Memory B cell (primary cell): ENCODE measurements around the gene SSRP1.

Experiments used
- ATAC-seq: fragments of 150-1000 bp; cut with Tn5 transposase; 2 replicates; pipeline ENCODE4 v1.10.0; 2021; ENCODE audit warnings: low read depth, mild to moderate bottlenecking, moderate library complexity
- DNase-seq, 2 donors: peaks; one replicate each; pipeline ENCODE4 v3.0.0; 2022; ENCODE audit warnings: low spot score in 2 of 2
- H3K27ac Mint-ChIP-seq: one replicate; pipeline ENCODE4 v1.8.0; 2022; ENCODE audit warnings: mild to moderate bottlenecking, moderate library complexity, mixed read lengths
- H3K27me3 Mint-ChIP-seq: one replicate; pipeline ENCODE4 v1.8.0; 2022; ENCODE audit warnings: mixed read lengths
- H3K36me3 Mint-ChIP-seq: one replicate; pipeline ENCODE4 v1.8.0; 2022; ENCODE audit warnings: mild to moderate bottlenecking, mixed read lengths
- H3K4me1 Mint-ChIP-seq: one replicate; pipeline ENCODE4 v1.8.0; 2022; ENCODE audit warnings: mixed read lengths
- H3K4me3 Mint-ChIP-seq: one replicate; pipeline ENCODE4 v1.8.0; 2022; ENCODE audit warnings: mild to moderate bottlenecking, moderate library complexity, mixed read lengths
- H3K9me3 Mint-ChIP-seq: one replicate; pipeline ENCODE4 v1.8.0; 2022; ENCODE audit warnings: mixed read lengths

The SSRP1 gene

DNA sequence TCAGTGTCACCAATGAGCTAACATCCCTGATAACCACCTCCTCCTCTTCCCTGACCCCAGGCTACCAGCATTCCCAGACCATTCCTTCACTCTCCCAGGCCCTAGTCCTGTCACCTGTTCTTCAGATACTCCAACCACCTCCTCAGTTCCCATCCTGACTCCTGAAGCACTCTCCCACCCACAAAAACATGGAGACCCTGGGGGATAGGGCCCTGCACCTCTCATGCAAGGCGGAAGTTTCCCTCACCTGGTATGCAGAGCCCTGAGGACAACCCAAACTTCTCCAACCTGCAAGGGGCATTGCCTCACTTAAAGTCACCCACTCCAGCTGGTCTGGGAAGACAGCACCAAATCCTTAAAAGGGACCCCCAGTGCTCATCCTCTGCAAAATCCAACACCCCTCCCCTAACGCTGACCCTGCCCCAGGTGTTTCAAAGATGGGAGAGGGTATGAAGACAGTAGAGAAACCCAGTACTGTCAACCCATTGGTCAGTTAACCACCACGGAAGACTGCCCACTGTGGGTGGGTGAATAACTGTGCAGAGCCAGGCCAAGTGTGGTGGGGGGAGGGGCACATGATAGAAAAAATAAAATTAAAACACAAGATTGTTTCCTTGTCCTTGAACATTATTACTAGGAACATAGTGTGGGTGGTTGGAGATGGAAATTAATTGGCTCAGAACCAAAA, 12.4 kb downstream of the SSRP1 start:
- Mint-ChIP-seq H3K9me3 (no peaks in the 10 kb centered on the region), H3K4me3 (peak overlapping the region; percentile 92), H3K27ac (peak overlapping the region; percentile 95), H3K4me1 (peaks cover 28% of the 10 kb centered on the region), H3K36me3 (peaks cover 21% of the 10 kb centered on the region), H3K27me3 (no peaks in the 10 kb centered on the region)
- no peak for ATAC-seq
- DNase-seq: no peak

DNA sequence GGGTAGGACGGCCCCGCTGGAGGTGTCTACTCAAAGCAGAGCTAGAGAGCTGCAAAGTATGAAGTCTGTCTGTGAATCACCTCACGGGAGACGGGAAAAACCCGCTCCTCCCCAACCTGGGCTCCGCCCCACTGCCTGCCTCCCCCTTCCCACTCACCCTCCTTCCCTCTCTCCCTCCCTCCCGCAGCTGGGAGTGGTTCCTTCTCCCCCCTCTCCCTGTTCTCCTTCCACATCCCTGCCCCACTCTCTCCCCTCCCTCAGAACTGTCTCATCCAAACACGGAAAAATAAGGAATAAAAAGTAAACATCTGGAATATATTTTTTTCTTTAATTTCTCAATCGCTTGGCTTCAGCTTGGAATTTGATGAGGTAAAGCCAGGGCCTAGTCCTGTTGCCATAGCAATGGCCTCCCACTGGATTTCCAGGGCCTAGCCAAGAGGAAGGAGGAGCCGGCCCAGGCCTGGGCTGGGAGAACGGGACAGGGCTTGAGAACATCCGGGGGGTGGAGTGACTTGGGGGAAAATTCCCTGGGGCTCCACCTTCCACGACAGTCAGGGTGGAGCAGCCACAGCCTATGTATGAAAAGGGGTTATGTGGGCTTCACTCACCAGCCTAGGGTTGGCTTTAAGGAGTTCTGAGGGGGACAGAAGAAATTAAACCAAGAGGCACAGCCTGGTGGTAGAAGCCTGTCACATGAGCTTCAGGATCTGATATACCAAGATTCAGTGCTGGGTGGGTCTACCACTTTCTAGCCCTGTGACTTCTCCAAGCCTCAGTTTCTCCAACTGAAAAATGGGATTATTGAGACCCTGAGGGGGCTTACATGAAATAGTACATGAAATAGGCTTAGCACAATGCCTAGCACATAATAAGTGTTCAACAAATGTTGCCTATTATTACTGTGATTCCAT, 13.2 kb downstream of the SSRP1 start:
- Mint-ChIP-seq H3K27me3 (no peaks in the 10 kb centered on the region), H3K4me1 (peaks cover 28% of the 10 kb centered on the region), H3K27ac (no peak overlapping the region), H3K4me3 (peak overlapping the region; percentile 54), H3K36me3 (peaks cover 18% of the 10 kb centered on the region), H3K9me3 (no peaks in the 10 kb centered on the region)
- ATAC-seq (no peak), DNase-seq (no peak)

DNA sequence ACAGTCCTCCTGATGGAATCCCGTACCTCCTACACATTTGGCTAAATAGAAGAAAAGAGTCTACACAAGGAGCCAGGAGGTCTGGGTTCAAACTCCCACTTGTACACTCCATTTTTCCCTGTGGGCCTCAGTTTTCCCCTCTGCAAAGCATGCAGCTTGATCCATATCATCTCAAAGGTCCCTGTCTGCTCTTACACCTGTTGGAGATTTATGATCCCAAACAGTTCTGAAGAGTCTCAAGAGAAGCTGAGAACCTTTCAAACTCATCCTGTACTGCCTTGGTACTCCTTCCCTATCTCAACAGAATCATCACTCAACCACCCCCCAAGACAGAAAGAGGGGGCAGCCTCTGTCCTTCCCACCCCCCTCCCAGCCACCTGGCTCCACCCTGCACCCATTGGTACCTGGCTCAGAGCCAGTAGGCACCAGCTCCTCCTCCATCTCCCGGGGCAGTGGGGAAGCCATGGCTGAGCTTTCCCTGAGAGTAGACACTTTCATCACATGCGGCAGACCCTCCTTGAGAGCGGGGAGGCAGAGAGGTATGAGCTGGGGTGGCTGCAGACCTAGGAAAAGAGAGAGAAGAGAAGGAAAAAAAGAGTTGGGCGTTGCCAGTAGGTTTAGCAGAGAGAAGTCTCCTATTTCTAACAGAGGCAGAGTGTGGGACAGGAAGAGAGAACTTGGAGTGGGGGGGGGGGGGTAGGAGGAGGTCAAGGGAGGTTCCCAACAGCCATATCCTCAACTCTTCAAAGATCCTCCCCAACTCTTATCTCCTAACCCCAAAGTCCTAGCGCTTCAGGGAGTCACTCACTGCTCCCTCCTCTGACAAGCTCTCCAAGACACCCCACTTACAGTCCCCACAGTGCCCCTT, 14.1 kb downstream of the SSRP1 start:
- no peak overlapping the region for H3K27ac Mint-ChIP-seq

DNA sequence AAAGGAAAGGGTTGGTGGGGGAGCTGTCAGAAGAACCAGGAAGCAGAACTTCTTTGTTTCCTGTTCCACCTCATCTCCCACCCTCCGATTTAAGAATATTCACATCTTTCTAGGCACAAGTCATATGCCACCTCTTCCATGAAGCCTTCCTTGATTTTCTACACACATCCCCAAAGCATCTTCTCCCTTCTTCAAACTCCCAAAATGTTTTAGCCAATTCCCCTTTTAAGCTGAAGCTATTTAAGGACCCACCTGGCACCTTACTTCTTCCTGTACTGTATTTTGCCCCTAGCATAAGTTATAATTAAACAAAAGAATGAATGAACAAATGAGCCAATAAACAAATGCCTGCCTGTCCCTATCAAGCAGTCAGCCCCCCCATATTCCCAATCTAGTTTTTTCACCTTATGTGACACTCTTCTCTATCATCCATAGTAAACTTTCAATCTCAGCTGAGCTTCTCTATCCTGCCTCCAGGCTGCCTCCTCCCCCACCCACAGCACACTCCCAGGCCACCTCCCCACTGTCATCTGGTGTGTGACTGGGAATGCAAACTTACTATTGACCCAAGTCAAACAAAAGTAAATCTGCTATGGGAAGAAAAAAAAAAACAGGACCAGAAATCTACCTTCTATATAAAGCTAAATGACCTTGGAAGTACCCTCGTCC, 14.8 kb downstream of the SSRP1 start:
- no peaks in the 10 kb centered on the region for H3K27me3 Mint-ChIP-seq
- no peaks in the 10 kb centered on the region for H3K9me3 Mint-ChIP-seq
- ATAC-seq (no peak), DNase-seq (no peak)
- H3K4me1 Mint-ChIP-seq: peaks cover 21% of the 10 kb centered on the region
- no peak overlapping the region for H3K27ac Mint-ChIP-seq
- peaks cover 9% of the 10 kb centered on the region for H3K36me3 Mint-ChIP-seq
- H3K4me3 Mint-ChIP-seq: no peak overlapping the region

More for the DNA sequence above, 14.1 kb downstream of the SSRP1 start:
- DNase-seq (no peak), ATAC-seq (no peak)
- Mint-ChIP-seq H3K27me3 (no peaks in the 10 kb centered on the region), H3K4me3 (no peak overlapping the region), H3K9me3 (no peaks in the 10 kb centered on the region), H3K36me3 (peaks cover 10% of the 10 kb centered on the region), H3K4me1 (peaks cover 26% of the 10 kb centered on the region)

- no peak overlapping the region for H3K27ac Mint-ChIP-seq
Measured at GRCh38 chr11:57320067-57320718, 15.5 kb downstream of the SSRP1 start.

GRCh38 chr11:57318178-57318577, 17.5 kb downstream of the SSRP1 start:
- H3K9me3 Mint-ChIP-seq: no peaks in the 10 kb centered on the region
- no peak overlapping the region for H3K27ac Mint-ChIP-seq
- peaks cover 12% of the 10 kb centered on the region for H3K4me1 Mint-ChIP-seq
- H3K36me3 Mint-ChIP-seq: peaks cover 11% of the 10 kb centered on the region
- no peak overlapping the region for H3K4me3 Mint-ChIP-seq
- H3K27me3 Mint-ChIP-seq: no peaks in the 10 kb centered on the region
- no peak for ATAC-seq
- DNase-seq: no peak

More at GRCh38 chr11:57320067-57320718, 15.5 kb downstream of the SSRP1 start:
- ATAC-seq (no peak), DNase-seq (no peak)
- peaks cover 9% of the 10 kb centered on the region for H3K36me3 Mint-ChIP-seq
- no peak overlapping the region for H3K4me3 Mint-ChIP-seq
- peaks cover 15% of the 10 kb centered on the region for H3K4me1 Mint-ChIP-seq
- H3K9me3 Mint-ChIP-seq: no peaks in the 10 kb centered on the region
- H3K27me3 Mint-ChIP-seq: no peaks in the 10 kb centered on the region

- H3K9me3 Mint-ChIP-seq: no peaks in the 10 kb centered on the region
- H3K27ac Mint-ChIP-seq: no peak overlapping the region
- ATAC-seq: no peak
- peaks cover 6% of the 10 kb centered on the region for H3K4me1 Mint-ChIP-seq
- H3K36me3 Mint-ChIP-seq: peaks cover 13% of the 10 kb centered on the region
- H3K4me3 Mint-ChIP-seq: no peak overlapping the region
- no peak for DNase-seq
- peaks cover 4% of the 10 kb centered on the region for H3K27me3 Mint-ChIP-seq
Measured at GRCh38 chr11:57316017-57316416, 19.7 kb downstream of the SSRP1 start.

DNA sequence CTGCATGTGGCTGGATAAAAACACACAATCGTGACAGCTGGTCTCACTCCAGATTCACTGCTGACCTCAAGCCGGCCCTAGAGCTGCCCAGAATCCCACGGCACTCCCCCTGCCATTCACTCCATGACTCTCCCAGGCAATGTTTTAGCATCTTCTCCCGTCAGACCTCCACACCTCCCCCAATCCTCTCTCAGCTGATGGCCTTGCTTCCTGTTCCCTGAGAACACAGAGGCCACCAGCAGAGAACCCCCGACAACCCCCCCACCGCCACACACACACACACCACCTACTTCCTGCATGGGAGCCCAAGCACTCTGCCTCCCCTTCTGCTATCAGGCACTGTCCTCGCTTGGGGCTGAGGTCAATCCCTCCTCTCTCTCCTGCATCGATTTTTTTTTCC, 20.2 kb downstream of the SSRP1 start:
- H3K4me1 Mint-ChIP-seq: peaks cover 5% of the 10 kb centered on the region
- peaks cover 4% of the 10 kb centered on the region for H3K27me3 Mint-ChIP-seq
- DNase-seq: no peak
- no peak for ATAC-seq
- H3K27ac Mint-ChIP-seq: no peak overlapping the region
- no peak overlapping the region for H3K4me3 Mint-ChIP-seq
- peaks cover 11% of the 10 kb centered on the region for H3K36me3 Mint-ChIP-seq
- no peaks in the 10 kb centered on the region for H3K9me3 Mint-ChIP-seq

GRCh38 chr11:57314221-57314973, 21.3 kb downstream of the SSRP1 start:
- H3K27ac Mint-ChIP-seq: no peak overlapping the region
- H3K9me3 Mint-ChIP-seq: no peaks in the 10 kb centered on the region
- H3K36me3 Mint-ChIP-seq: peaks cover 17% of the 10 kb centered on the region
- no peak overlapping the region for H3K4me3 Mint-ChIP-seq
- peaks cover 4% of the 10 kb centered on the region for H3K27me3 Mint-ChIP-seq
- no peak for ATAC-seq
- DNase-seq: no peak
- peaks cover 5% of the 10 kb centered on the region for H3K4me1 Mint-ChIP-seq

GRCh38 chr11:57313788-57314135, 21.9 kb downstream of the SSRP1 start:
- H3K27me3 Mint-ChIP-seq: peaks cover 4% of the 10 kb centered on the region
- ATAC-seq (no peak), DNase-seq (no peak)
- H3K36me3 Mint-ChIP-seq: peaks cover 16% of the 10 kb centered on the region
- no peaks in the 10 kb centered on the region for H3K9me3 Mint-ChIP-seq
- no peak overlapping the region for H3K27ac Mint-ChIP-seq
- H3K4me1 Mint-ChIP-seq: peaks cover 3% of the 10 kb centered on the region
- H3K4me3 Mint-ChIP-seq: no peak overlapping the region

DNA sequence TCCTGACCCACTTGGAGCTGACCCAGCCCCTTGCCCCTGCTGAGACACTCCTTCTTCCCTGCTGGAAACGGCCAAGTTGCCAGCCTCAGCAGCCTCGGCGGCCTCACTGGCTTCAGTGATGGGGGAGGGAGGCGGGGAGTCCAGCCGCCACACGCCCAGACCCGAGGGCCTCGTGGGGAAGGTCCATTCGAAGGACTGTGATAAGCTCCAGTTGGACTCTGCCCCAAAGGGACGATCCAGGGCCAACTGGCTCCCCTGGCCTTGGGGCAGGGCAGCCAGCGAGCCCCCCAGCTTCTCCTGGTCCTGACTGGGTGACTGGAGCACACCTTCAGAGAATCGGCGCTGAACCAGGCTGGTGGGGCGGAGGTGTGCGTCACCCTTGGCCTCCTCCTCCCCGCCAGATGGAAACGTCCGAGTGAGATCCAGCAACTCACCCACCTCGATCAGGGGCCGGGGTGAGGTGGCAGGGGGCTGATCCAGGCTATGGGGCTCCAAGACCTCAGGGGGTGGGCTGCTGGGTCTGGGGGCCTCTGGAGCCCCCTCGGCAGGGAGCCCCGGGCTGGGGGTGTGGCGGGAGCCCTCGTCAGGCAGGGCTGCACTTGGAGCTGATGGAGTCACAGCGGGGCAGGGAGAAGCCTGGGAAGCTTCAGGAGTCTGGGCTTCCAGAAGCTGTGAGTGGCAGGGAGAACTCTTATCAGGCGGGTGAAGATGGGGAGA, 22.5 kb downstream of the SSRP1 start:
- peaks cover 16% of the 10 kb centered on the region for H3K36me3 Mint-ChIP-seq
- H3K9me3 Mint-ChIP-seq: no peaks in the 10 kb centered on the region
- no peak overlapping the region for H3K27ac Mint-ChIP-seq
- no peak overlapping the region for H3K4me3 Mint-ChIP-seq
- H3K27me3 Mint-ChIP-seq: peaks cover 4% of the 10 kb centered on the region
- H3K4me1 Mint-ChIP-seq: peaks cover 3% of the 10 kb centered on the region
- ATAC-seq (no peak), DNase-seq (no peak)

DNA sequence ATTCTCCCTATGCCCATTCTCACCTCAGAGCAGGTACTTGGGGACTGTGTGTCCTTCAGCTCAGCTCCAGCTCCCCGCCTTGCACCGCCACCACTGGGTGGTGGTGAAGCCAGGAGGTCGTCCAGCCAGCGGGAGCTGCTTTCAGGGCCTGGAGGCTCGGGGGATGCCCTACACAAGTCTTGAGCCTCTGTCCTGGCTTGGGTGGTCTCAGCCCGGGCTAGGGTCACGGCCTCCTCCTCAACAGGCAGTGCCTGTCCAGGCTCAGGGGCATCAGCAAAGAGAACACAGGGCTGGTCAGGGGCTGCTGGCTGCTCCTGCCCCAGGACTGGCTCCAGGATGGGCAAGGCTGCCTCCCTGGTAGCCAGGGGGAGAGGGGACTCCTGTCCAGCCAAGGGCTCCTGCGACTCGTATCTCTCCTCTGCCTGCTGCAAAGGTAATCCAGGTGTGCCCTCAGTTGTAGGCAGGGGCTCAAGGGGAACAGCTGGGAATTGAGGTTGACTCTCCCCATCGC, 23.1 kb downstream of the SSRP1 start:
- no peak overlapping the region for H3K27ac Mint-ChIP-seq
- no peak for ATAC-seq
- H3K36me3 Mint-ChIP-seq: peaks cover 14% of the 10 kb centered on the region
- peaks cover 4% of the 10 kb centered on the region for H3K27me3 Mint-ChIP-seq
- DNase-seq: no peak
- H3K4me1 Mint-ChIP-seq: peaks cover 3% of the 10 kb centered on the region
- H3K4me3 Mint-ChIP-seq: no peak overlapping the region
- H3K9me3 Mint-ChIP-seq: no peaks in the 10 kb centered on the region
